ENCODE results near the gene UBE2I. TPM values are rescaled to one million over a fixed set of nuclear protein-coding genes. Genes with fewer than 3 reads are reported as not detected.
"Not testable (repeated sequence)": the region's sequence is repeated elsewhere in the genome, so short reads cannot be mapped to it uniquely, and the experiment has no call there.

Gene UBE2I
- total RNA-seq, 2 experiments from 2014 or later, result 207 to 237 TPM

- peaks cover 28% of the 10 kb centered on the region for H3K27me3 Mint-ChIP-seq (ENCODE audit: low read depth)
- H3K4me1 Mint-ChIP-seq (ENCODE audit: low read depth), result no peaks in the 10 kb centered on the region
- H3K27ac Mint-ChIP-seq, result no peak overlapping the region
- DNase-seq (no peak), ATAC-seq (no peak)
- CTCF ChIA-PET, result interaction anchor here (1.7 kb wide), 1 partner anchor 11 kb away, joined by 7 read pairs; no protein-coding TSS in a partner anchor
- H3K36me3 Mint-ChIP-seq (ENCODE audit: low read depth), result no peaks in the 10 kb centered on the region
- H3K4me3 Mint-ChIP-seq, result no peak overlapping the region
- no peaks in the 10 kb centered on the region for H3K9me3 Mint-ChIP-seq (ENCODE audit: insufficient read depth)
- POLR2A ChIA-PET, result interaction anchor here (1.0 kb wide), 1 partner anchor 19 kb away, joined by 3 read pairs; the partner anchor contains the start of gene UBE2I
These were observed 19.4 kb upstream of the UBE2I start for GRCh38 chr16:1290063-1290501.

GRCh38 chr16:1290860-1291575, 18.4 kb upstream of the UBE2I start:
- ChIA-PET POLR2A (interaction anchor here (1.0 kb wide), 1 partner anchor 18 kb away, joined by 3 read pairs; the partner anchor contains the start of gene UBE2I), CTCF (interaction anchor here (1.7 kb wide), 1 partner anchor 10 kb away, joined by 7 read pairs; no protein-coding TSS in a partner anchor)
- DNase-seq (no peak), ATAC-seq (no peak)
- no peaks in the 10 kb centered on the region for H3K36me3 Mint-ChIP-seq (ENCODE audit: low read depth)
- H3K4me3 Mint-ChIP-seq, result no peak overlapping the region
- peaks cover 28% of the 10 kb centered on the region for H3K27me3 Mint-ChIP-seq (ENCODE audit: low read depth)
- no peaks in the 10 kb centered on the region for H3K4me1 Mint-ChIP-seq (ENCODE audit: low read depth)
- no peak overlapping the region for H3K27ac Mint-ChIP-seq
- H3K9me3 Mint-ChIP-seq (ENCODE audit: insufficient read depth), result no peaks in the 10 kb centered on the region

GRCh38 chr16:1291576-1291974, 17.9 kb upstream of the UBE2I start:
- Mint-ChIP-seq H3K27ac (no peak overlapping the region), H3K9me3 (ENCODE audit: insufficient read depth) (no peaks in the 10 kb centered on the region), H3K4me3 (no peak overlapping the region), H3K36me3 (ENCODE audit: low read depth) (no peaks in the 10 kb centered on the region), H3K4me1 (ENCODE audit: low read depth) (no peaks in the 10 kb centered on the region), H3K27me3 (ENCODE audit: low read depth) (peaks cover 28% of the 10 kb centered on the region)
- ATAC-seq, result no peak
- ChIA-PET POLR2A (no interaction called here), CTCF (interaction anchor here (1.7 kb wide), 1 partner anchor 9 kb away, joined by 7 read pairs; no protein-coding TSS in a partner anchor)
- no peak for DNase-seq

- H3K9me3 Mint-ChIP-seq (ENCODE audit: insufficient read depth); H3K36me3 Mint-ChIP-seq (ENCODE audit: low read depth); ATAC-seq; POLR2A ChIA-PET; H3K4me3 Mint-ChIP-seq; H3K27ac Mint-ChIP-seq; H3K4me1 Mint-ChIP-seq (ENCODE audit: low read depth); DNase-seq; CTCF ChIA-PET: not testable (repeated sequence)
- H3K27me3 Mint-ChIP-seq (ENCODE audit: low read depth), result peaks cover 31% of the 10 kb centered on the region
These were observed 17.2 kb upstream of the UBE2I start for GRCh38 chr16:1292208-1292607.

GRCh38 chr16:1292808-1293207, 16.6 kb upstream of the UBE2I start:
- H3K36me3 Mint-ChIP-seq (ENCODE audit: low read depth); DNase-seq; H3K4me1 Mint-ChIP-seq (ENCODE audit: low read depth); H3K27ac Mint-ChIP-seq; CTCF ChIA-PET; H3K4me3 Mint-ChIP-seq; H3K9me3 Mint-ChIP-seq (ENCODE audit: insufficient read depth); ATAC-seq; POLR2A ChIA-PET: not testable (repeated sequence)
- H3K27me3 Mint-ChIP-seq (ENCODE audit: low read depth), result peaks cover 28% of the 10 kb centered on the region

GRCh38 chr16:1293921-1294656, 15.3 kb upstream of the UBE2I start:
- Mint-ChIP-seq H3K4me3 (no peak overlapping the region), H3K27ac (no peak overlapping the region), H3K27me3 (ENCODE audit: low read depth) (peaks cover 27% of the 10 kb centered on the region), H3K4me1 (ENCODE audit: low read depth) (peaks cover 6% of the 10 kb centered on the region), H3K36me3 (ENCODE audit: low read depth) (no peaks in the 10 kb centered on the region), H3K9me3 (ENCODE audit: insufficient read depth) (no peaks in the 10 kb centered on the region)
- no peak for ATAC-seq
- CTCF ChIA-PET, result no interaction called here
- POLR2A ChIA-PET, result no interaction called here
- DNase-seq, result no peak

GRCh38 chr16:1295465-1295864, 14.0 kb upstream of the UBE2I start:
- CTCF ChIA-PET, result no interaction called here
- Mint-ChIP-seq H3K36me3 (ENCODE audit: low read depth) (no peaks in the 10 kb centered on the region), H3K27ac (no peak overlapping the region), H3K4me3 (no peak overlapping the region), H3K9me3 (ENCODE audit: insufficient read depth) (no peaks in the 10 kb centered on the region), H3K4me1 (ENCODE audit: low read depth) (peaks cover 6% of the 10 kb centered on the region), H3K27me3 (ENCODE audit: low read depth) (peaks cover 17% of the 10 kb centered on the region)
- no peak for ATAC-seq
- POLR2A ChIA-PET, result no interaction called here
- no peak for DNase-seq

- not testable (repeated sequence) for H3K36me3 Mint-ChIP-seq (ENCODE audit: low read depth); H3K27ac Mint-ChIP-seq
These were observed 12.8 kb upstream of the UBE2I start for GRCh38 chr16:1296688-1297017.

GRCh38 chr16:1297018-1297696, 12.3 kb upstream of the UBE2I start:
- ATAC-seq, result no peak
- peaks cover 12% of the 10 kb centered on the region for H3K4me1 Mint-ChIP-seq (ENCODE audit: low read depth)
- H3K27ac Mint-ChIP-seq, result no peak overlapping the region
- H3K27me3 Mint-ChIP-seq (ENCODE audit: low read depth), result peaks cover 6% of the 10 kb centered on the region
- POLR2A ChIA-PET, result no interaction called here
- H3K9me3 Mint-ChIP-seq (ENCODE audit: insufficient read depth), result no peaks in the 10 kb centered on the region
- H3K4me3 Mint-ChIP-seq, result no peak overlapping the region
- CTCF ChIA-PET, result no interaction called here
- no peaks in the 10 kb centered on the region for H3K36me3 Mint-ChIP-seq (ENCODE audit: low read depth)
- peak; percentile 24 for DNase-seq

More at GRCh38 chr16:1296688-1297017, 12.8 kb upstream of the UBE2I start:
- H3K4me3 Mint-ChIP-seq; ATAC-seq; H3K9me3 Mint-ChIP-seq (ENCODE audit: insufficient read depth); H3K4me1 Mint-ChIP-seq (ENCODE audit: low read depth); H3K27me3 Mint-ChIP-seq (ENCODE audit: low read depth); CTCF ChIA-PET; DNase-seq; POLR2A ChIA-PET: not testable (repeated sequence)

- no peak overlapping the region for H3K27ac Mint-ChIP-seq
- no peaks in the 10 kb centered on the region for H3K9me3 Mint-ChIP-seq (ENCODE audit: insufficient read depth)
- no peak overlapping the region for H3K4me3 Mint-ChIP-seq
- H3K36me3 Mint-ChIP-seq (ENCODE audit: low read depth), result no peaks in the 10 kb centered on the region
- CTCF ChIA-PET, result no interaction called here
- peaks cover 6% of the 10 kb centered on the region for H3K27me3 Mint-ChIP-seq (ENCODE audit: low read depth)
- no peak for DNase-seq
- peaks cover 15% of the 10 kb centered on the region for H3K4me1 Mint-ChIP-seq (ENCODE audit: low read depth)
- ATAC-seq, result no peak
- POLR2A ChIA-PET, result no interaction called here
These were observed 11.0 kb upstream of the UBE2I start for GRCh38 chr16:1298406-1298805.

GRCh38 chr16:1299012-1299867, 10.2 kb upstream of the UBE2I start:
- Mint-ChIP-seq H3K27ac (no peak overlapping the region), H3K27me3 (ENCODE audit: low read depth) (peaks cover 4% of the 10 kb centered on the region), H3K36me3 (ENCODE audit: low read depth) (no peaks in the 10 kb centered on the region), H3K4me3 (no peak overlapping the region), H3K9me3 (ENCODE audit: insufficient read depth) (no peaks in the 10 kb centered on the region), H3K4me1 (ENCODE audit: low read depth) (peaks cover 22% of the 10 kb centered on the region)
- DNase-seq (no peak), ATAC-seq (no peak)
- ChIA-PET POLR2A (interaction anchor here (0.7 kb wide), 1 partner anchor 121 kb away, joined by 3 read pairs; the partner anchor contains the start of gene UQCC4), CTCF (no interaction called here)
